SK-MEL-5 (cell line): ENCODE data around the gene BNC2. TPM values are rescaled to one million over a fixed set of nuclear protein-coding genes. Genes with fewer than 3 reads are reported as not detected.
A peak's percentile ranks its signal among the peaks of the same experiment; 100 is the strongest.

ENCODE experiments used
- DNase-seq: peaks from one replicate; pipeline ENCODE4 v3.0.0-alpha.2; 2016; ENCODE audit warnings: low read depth, low spot score
- in situ Hi-C: cut with HindIII; loops from 2 replicates; pipeline ENCODE4 v1.10.0; 2016; ENCODE audit warnings: low sequenced_read_pairs, high pct_unique_total_duplicates, low pct_unique_long_range_greater_than_20kb
- total RNA-seq: library from RNA; depleted of rRNA; stranded (reverse); fragments of >200 nt; shearing (Covaris generic); gene quantifications from 2 replicates; pipeline ENCODE4 v1.2.3, GENCODE V29; 2014

Gene BNC2
- total RNA-seq, 1 experiment from 2014 or later: 23.5 TPM

DNA sequence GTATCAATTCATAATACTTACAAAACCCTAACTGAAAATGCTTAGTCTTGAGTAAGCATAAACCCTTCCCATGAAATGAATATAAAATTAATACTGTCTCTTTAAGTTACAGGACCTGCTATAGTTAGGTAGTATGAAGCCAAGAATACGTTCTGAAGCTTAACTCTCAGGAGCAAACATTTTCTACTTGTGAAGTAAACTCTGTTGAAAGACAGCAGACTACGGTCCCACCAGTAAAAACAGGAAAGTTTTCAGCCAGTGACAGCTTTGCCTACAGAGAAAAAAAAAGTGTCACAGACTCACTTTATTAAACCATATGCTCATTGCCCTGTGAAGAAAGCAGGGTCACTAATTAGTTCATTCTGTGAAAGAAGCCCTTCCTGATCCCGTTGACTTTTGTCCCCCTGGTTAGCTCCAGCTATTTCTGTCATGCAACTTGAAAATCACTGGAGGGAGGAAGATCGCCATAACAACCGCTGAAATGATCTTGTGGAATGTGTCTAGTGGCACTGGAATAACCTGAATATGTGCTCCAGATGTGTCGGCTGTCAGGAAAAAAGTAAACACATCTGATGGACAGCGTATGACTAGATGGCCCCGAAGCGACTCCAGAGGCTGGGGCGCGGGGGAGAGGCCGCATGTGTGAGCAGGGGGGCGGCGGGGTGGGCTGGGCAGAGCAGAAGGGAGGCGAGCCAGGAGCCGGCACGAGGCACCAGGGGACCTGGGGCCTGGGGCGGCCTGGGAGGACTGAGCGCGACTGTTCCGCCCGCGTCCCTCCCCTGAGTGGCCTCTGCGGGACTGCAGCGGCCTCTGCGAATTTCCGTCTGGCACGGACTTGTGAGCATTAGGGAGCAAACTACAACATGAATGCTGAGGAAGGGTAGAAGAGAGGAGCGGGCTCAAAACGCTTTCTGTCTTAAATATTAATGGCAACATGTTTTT is 41.9 kb downstream of the BNC2 start:
- no peak for DNase-seq
- in situ Hi-C loops: no loop called here

DNA sequence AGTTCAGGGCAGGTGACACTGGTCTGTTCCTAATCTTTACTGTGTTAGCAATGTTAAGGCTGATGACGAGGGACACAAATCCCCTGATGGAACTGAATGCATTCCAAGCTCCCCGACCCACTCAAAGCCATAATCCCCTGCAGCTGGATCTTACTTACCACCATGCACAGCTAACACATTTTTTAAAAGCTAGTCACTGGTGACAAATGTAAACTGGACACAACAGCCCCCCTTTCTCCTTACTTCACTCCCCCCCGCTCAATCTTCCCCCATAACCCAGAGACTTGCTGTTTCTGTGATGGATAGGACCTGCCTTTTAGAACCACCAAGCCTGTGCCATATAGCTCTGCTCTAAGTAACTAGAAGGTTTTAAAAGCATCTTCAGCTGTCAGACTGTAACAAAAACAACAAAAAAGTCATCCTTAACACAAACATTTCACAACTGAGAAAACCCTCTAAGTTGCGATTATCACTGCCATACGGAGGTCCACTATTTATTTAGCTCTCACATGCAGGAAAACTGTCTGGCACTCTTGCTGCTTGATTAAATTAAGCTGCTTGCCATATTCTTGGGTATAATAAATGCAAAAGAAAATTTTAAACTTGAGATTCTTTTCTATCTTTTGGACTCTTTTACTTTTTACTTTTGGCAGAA is 44.4 kb downstream of the BNC2 start:
- no peak for DNase-seq
- in situ Hi-C loops: no loop called here

DNA sequence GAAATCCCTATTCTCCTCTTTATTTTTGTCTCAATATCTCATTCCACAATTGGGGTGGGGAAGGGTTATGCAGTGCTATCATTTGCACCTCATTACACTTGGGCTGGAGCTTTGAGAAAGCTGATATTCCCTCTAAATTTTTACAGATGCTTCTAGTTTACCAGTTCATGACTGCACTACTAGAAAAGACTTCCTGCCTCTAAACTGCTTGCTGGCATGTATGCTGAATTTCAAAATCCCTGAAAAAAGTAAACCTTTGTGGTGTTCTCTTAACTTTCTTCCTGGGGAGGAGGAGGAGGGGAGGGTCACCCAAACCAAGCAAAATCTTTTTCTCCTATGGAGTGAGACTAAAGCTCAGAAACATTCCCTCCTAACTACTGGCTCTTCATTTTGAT is 45.1 kb downstream of the BNC2 start:
- in situ Hi-C loops: no loop called here
- DNase-seq: no peak

DNA sequence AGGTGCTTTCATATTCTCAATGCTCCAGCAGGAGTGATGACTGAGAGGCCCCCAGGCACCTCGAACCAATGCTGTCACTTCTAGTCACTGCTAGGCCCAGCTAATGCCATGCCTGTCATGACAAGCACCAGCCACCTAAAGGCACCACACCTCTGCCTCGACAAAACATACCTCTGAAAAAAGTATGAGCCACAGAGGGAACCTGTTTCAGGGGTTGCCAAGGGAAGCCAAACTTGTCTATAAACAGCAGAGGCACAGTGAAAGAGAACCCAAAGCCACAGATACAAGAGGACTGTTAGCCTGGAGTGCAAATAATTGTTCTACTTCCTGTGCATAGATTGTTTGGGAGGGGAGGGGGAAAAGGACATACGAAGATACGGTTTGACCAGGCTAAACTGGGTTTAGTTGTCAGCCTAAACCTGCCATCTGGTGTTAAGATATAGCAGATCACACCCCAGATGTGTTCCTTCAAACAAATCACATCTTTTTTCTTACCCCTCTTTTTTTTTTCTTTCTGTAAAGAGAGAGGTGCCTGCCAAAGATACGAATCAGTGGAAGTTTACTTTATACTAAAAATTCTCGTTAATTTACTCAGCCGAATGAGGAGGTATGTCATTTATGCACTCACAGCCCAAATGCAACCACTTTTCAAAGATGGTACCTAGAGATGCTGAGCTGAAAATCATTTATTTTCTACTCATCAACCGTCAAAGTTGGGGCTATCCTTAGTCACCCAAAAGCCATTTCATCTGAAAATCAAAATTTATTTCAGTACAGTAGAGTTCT is 45.7 kb downstream of the BNC2 start:
- DNase-seq: peak; percentile 57
- in situ Hi-C loops: no loop called here

DNA sequence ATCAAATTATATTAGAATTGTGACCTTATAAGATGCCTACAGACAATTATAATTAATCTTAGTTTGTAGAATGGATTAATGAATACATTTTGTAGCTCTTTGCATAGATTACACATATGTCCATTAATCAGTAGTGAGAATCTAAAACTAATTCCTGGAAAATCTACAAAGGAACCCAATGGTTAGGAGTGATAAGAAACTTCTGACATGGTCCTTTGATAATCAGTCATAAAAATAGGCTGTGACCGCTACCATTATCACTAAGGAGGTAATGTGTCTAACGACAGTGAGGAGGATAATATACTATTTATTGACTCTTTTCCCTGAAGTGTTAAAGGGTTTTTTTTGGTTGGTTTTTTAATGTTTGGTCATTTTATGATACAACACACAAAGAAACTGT is 46.6 kb downstream of the BNC2 start:
- DNase-seq: no peak
- in situ Hi-C loops: no loop called here

DNA sequence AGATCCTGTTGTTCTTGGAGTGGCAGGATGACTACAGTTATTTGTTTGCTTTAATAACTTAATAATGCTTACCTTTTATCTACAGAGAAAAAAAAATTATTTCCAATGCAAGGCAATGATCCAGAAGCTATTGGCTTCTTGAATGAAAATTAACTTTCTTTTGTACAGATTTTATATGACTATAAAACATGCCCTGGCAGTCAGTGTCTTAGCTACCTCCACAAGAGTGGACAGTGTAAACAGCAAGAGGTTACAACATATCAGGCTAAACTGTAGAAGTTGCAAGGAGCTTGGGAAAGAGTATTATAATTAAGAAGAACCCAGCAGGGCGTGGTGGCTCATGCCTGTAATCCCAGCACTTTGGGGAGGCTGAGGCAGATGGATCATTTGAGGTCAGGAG is 49.1 kb downstream of the BNC2 start:
- in situ Hi-C loops: no loop called here
- DNase-seq: no peak

DNA sequence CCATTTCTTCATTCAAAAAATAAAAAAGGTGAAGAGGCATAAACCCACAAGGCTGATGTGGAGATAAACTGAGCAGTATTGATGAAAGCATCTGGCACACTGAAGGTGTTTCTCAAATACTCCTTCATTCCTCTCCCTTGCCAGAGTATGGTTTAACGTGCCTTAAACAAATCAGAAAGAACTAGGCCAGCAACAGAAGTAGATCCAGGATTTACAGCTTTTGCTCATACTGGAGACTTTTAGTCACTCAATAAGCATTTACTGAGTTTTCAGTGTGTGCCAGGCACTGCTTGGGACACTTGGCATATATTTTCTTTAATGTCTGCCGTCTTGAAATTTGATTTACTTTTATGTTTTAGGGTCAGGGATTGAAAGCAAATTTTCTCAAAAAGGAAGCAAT is 53.0 kb downstream of the BNC2 start:
- in situ Hi-C loops: no loop called here
- no peak for DNase-seq

DNA sequence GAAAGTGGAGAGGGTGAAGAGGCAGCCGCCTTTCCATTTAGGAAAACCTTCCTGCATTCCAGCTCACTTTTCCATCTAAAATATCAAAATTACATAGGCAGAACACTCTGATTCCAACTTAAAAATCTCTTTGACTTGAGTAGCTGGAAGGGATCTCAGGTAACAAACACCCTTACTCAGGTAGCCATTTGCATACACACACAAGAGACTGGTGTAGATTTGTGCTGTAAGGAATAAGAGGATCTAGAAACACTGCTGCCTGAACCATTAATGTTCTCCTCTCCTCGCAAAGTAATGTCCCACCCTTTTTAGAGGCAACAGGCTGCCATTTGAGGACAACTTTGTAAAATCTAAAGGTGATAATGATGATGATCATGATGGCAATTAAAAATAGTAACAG is 53.5 kb downstream of the BNC2 start:
- in situ Hi-C loops: no loop called here

DNA sequence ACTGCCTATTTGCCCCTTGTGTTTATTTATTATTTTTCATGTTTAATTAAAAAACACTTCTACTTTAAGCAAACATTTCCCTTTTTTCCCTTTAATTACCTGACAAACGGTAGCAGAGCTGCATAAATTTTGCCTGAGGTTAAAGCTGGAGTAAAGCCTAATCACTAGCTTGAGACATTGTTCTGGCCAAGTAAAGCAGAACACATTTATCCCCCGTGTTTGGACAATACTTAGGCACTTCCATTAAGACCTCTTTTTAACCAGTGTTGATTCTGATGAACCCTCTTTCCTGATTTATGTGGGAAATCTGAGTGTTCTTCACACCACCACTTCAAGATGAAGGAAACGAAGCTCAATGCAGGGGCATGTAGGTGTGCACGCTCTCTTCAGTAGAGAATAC is 54.5 kb downstream of the BNC2 start:
- in situ Hi-C loops: no loop called here
- no peak for DNase-seq

More for the DNA sequence above, 53.5 kb downstream of the BNC2 start:
- no peak for DNase-seq

DNA sequence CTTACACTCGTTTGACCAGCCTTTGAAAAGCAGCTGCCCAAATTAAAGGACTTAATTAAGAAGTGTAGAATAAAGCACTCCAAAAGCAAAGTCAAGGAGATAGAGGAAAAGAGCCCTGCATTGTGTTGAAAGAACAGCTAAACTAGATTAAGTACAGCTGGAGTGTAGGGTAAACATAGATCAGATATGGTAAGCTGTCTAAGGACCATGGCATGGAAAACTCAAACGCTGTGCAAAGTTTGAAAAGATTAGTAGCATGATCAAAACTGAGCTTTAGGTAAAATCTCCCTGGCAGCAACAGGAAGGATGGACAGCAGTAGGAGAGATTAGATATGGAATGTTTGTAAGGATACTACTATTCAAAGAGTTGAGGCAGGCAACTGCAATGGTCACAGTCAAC is 55.4 kb downstream of the BNC2 start:
- in situ Hi-C loops: no loop called here

DNA sequence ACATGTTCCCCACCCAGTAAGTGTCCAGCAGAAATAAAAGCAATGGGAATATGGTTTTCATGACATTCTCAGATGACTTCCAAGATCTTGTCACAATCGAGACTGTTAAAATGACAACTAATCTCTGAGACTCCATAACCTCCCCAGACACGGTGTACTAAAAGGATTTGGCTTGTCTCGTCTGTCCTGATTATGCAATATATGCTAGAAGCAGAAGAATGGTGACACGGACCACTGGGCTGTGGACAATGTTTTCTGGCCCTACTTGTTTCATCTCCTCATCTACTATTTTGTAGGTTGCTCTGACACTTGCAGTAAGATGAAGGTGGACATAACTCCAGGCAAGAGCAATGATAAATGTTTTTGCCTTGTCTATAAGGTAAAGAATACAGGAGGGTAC is 56.6 kb downstream of the BNC2 start:
- DNase-seq: no peak
- in situ Hi-C loops: no loop called here

More for the DNA sequence above, 55.4 kb downstream of the BNC2 start:
- no peak for DNase-seq

DNA sequence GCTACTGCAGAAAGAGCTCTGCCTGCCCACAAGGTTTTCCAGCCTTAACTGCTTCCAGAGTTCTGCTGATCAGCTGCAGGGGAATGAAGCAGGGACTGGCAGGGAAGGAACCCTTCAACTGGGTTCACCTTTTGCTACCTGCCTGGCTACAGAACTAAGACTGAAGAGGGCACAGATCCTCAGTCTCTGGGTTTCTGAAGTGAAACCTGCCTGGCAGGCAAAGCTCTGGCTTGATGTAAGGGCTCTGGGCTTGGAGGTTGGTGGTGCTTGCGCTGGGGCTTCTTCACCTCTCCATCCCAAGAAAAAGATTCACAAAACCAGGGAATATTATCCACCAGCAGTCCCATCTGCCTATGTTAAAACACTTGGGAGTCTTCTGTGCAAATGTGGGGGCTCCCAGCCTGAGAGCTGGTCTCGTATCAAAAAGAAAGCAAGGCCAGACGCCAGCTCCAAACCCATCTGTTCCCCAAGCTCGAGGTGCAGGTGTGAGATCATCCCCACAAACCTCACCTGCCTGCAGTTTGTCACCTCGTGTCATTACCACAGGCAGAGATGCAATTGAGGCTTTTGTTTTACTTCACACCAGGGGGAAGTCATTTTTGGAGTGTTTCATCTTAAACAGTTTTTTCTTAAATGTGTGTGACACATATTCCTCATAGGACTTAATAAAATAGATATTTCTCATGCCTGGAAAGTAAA is 58.3 kb downstream of the BNC2 start:
- in situ Hi-C loops: no loop called here
- no peak for DNase-seq

DNA sequence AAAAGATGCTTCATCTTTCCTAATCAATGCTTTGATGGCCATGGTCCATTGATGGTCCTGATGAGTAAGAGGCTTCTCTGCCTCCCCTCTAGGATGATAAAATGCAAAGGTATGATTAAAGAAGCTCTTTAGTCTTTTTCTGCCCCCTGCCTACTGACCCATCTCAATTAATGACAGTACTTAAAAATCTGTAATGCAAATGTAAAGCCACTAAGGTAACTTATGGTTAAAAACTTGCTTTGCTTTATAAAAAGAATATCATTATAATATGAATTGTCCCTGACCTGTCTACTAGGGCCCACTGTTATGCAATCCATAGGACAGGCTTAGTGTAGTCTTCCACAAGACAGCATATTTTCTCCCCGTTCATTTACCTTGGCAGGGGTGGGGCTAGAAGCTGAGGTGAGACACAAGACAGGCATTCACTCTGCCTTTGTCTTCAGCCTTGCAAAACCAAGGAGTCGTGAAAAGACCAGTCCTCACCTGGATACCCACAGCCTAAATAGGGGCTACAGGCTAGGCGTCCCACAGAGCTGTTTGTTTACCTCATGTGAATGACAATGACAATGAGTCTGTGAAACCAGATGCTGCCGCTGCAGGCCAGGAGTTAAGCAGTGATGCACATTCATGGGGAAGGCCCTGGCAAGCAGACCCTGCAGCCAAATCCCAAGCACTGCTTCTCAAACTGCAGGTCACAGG is 60.4 kb downstream of the BNC2 start:
- DNase-seq: no peak
- in situ Hi-C loops: no loop called here

DNA sequence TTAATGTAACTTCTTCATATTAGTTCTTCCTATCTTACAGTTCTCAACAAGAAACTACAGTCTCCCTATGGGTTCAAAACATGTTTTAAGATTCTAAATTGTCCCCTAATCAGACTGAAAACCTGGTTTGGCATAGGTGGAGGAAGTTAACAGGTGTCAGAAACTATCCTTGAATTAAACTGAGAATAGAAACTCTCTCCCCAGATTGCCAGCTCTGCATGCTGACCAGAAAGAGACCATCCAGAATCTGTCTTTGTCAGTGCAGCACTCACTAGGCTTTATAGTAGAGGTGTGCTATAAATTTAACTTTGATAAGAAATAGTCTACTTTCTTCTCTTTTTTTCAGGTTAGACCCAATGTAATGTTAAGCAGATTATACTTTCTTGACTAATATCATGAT is 63.8 kb downstream of the BNC2 start:
- no peak for DNase-seq
- in situ Hi-C loops: no loop called here

DNA sequence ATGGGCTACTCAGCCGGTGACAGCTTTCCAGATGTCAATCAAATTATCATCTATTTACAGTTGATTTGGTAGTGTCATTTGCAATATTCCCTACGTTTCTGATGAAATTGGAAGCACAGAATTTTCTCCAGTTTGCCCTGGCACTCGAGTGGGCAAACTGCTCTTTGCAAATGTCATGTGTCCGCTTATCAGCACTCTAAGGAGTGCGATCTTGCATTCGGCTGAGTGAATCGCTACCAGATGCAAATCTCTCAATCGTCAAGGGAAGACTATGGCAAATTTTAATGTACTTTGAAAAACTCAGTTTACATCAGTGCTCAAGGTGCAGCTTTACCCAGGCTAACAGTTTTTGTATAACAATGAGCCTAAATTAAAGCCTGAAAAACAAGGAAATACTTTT is 66.8 kb downstream of the BNC2 start:
- no peak for DNase-seq
- in situ Hi-C loops: no loop called here

DNA sequence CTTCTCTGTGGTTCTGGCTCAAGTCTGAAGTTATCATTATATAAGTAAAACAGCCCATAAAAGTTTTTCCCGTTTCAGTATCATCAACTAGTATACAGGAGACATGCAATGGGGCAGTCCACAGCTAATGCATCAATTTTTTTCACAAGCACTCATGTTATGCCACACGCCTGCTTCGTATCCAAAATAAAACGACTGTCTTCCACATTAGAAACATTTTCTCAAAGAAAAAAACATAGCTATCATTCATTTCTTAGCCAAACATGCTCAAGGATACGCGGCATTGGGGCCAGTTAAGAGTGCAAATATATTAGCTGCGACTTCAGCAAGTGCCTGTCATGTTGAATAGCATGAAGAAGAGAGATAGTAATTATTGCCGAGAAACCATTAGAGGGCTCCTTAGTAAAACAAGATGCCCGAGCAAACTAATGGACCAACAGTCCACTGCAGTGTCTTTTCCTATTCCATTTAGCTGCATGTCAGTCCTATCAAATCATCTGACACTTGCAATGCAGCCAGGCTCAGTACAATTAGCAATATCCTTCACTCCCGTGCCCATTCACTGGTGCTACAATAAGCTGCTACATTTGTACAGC is 68.5 kb downstream of the BNC2 start:
- in situ Hi-C loops: no loop called here
- no peak for DNase-seq

DNA sequence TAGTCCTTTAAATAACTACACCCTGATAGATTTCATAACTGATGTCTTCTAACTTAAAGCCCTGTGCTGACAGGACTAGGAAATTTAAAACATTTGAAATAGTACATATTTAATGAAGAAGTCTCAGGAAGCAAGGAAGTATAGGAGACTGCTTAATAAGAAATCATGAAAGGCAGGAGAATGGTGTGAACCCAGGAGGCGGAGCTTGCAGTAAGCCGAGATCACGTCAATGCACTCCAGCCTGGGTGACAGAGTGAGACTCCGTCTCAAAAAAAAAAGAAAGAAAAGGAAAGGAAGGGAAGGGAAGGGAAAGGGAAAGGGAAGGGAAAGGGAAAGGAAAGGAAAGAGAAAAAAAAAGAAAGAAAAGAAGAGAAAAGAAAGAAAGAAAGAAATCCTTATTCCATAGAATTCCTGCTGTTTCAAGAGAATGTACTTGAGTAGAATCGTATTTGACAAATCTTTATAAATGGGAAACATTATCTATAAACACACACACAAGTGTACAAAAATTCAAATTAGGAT is 74.1 kb downstream of the BNC2 start:
- in situ Hi-C loops: no loop called here
- DNase-seq: no peak
